GM18519 (cell line): ENCODE measurements around the gene TMEM44.
A peak's percentile ranks its signal among the peaks of the same experiment; 100 is the strongest.

Experiments
- ATAC-seq: cut with Tn5 transposase; IDR thresholded peaks from one replicate; pipeline ENCODE4 v1.9.1; 2021; ENCODE audit warnings: mild to moderate bottlenecking, moderate library complexity; ENCODE audit not compliant: unreplicated experiment, low FRiP score

TMEM44 gene

GRCh38 chr3:194584866-194585265 is 48.4 kb downstream of the TMEM44 start:
- no peak for ATAC-seq

- no peak for ATAC-seq
Observed at GRCh38 chr3:194584320-194584776, 48.9 kb downstream of the TMEM44 start.

GRCh38 chr3:194582196-194582905 is 50.9 kb downstream of the TMEM44 start:
- ATAC-seq, result no peak

GRCh38 chr3:194579091-194579606 is 54.1 kb downstream of the TMEM44 start:
- ATAC-seq, result no peak

- ATAC-seq, result no peak
Observed at GRCh38 chr3:194577986-194578905, 55.0 kb downstream of the TMEM44 start.

GRCh38 chr3:194575484-194576210 is 57.6 kb downstream of the TMEM44 start:
- ATAC-seq, result no peak

GRCh38 chr3:194574639-194575483 is 58.4 kb downstream of the TMEM44 start:
- no peak for ATAC-seq

- ATAC-seq, result peak; percentile 58
Observed at GRCh38 chr3:194573680-194574437, 59.4 kb downstream of the TMEM44 start.

GRCh38 chr3:194572944-194573491 is 60.2 kb downstream of the TMEM44 start:
- ATAC-seq, result no peak

GRCh38 chr3:194572143-194572789 is 61.0 kb downstream of the TMEM44 start:
- no peak for ATAC-seq

GRCh38 chr3:194571491-194572142 is 61.6 kb downstream of the TMEM44 start:
- no peak for ATAC-seq

- no peak for ATAC-seq
Observed at GRCh38 chr3:194570898-194571297, 62.3 kb downstream of the TMEM44 start.

- no peak for ATAC-seq
Observed at GRCh38 chr3:194570235-194570634, 63.0 kb downstream of the TMEM44 start.

GRCh38 chr3:194569252-194569651 is 64.0 kb downstream of the TMEM44 start:
- no peak for ATAC-seq

- no peak for ATAC-seq
Observed at GRCh38 chr3:194565597-194566190, 67.5 kb downstream of the TMEM44 start.

- no peak for ATAC-seq
Observed at GRCh38 chr3:194562986-194563385, 70.2 kb downstream of the TMEM44 start.

GRCh38 chr3:194561306-194561974 is 71.8 kb downstream of the TMEM44 start:
- ATAC-seq, result no peak
